Gastroesophageal sphincter (tissue), 4 donors: Measurements from ENCODE around the gene CLIC6. TPM values are rescaled to one million over a fixed set of nuclear protein-coding genes. Genes with fewer than 3 reads are reported as not detected.
A peak's percentile ranks its signal among the peaks of the same experiment; 100 is the strongest.

ENCODE experiments used
- ATAC-seq: fragments of 150-250 bp; one replicate; pipeline ENCODE4 v1.9.1; 2016; ENCODE audit warnings: mild to moderate bottlenecking, moderate library complexity
- H3K27ac ChIP-seq, 4 donors: fragments of 200-600 bp; sonication (generic) in 3 of 4; 1 replicate in 3 of 4; 2 replicates in 1 of 4; pipeline ENCODE4 v1.5.1; 2016 to 2019
- H3K27me3 ChIP-seq: fragments of 200-600 bp; sonication (generic); one replicate; pipeline ENCODE4 v1.5.1; 2019
- H3K36me3 ChIP-seq, 2 donors: fragments of 200-600 bp; sonication (generic); one replicate each; pipeline ENCODE4 v1.5.1; 2019; ENCODE audit warnings: control low read depth in 1 of 2
- H3K4me1 ChIP-seq, 3 donors: fragments of 200-600 bp; sonication (generic); 1 replicate in 2 of 3; 2 replicates in 1 of 3; pipeline ENCODE4 v1.5.1; 2016 to 2019; ENCODE audit warnings: control low read depth in 2 of 3
- H3K4me3 ChIP-seq, 2 donors: fragments of 200-600 bp; sonication (generic); one replicate each; pipeline ENCODE4 v1.5.1; 2019; ENCODE audit warnings: mild to moderate bottlenecking in 1 of 2, moderate library complexity in 1 of 2
- H3K9me3 ChIP-seq, 3 donors: fragments of 200-600 bp; sonication (generic); one replicate each; pipeline ENCODE4 v1.5.1; 2017 to 2019; ENCODE audit warnings: control low read depth in 2 of 3
- EP300 ChIP-seq: sonication (generic); formaldehyde crosslinking; IDR thresholded peaks from one replicate; pipeline ENCODE4 v1.6.1; 2017; ENCODE audit warnings: antibody characterized with exemption, mild to moderate bottlenecking
- POLR2A ChIP-seq, 2 donors: fragments of 450-650 bp; IDR thresholded peaks; one replicate each; pipeline ENCODE4 v1.6.1; 2017; ENCODE audit warnings: antibody characterized with exemption in 2 of 2, mild to moderate bottlenecking in 2 of 2, moderate library complexity in 1 of 2
- POLR2AphosphoS5 ChIP-seq: sonication (generic); formaldehyde crosslinking; IDR thresholded peaks from one replicate; pipeline ENCODE4 v1.6.1; 2017; ENCODE audit warnings: antibody characterized with exemption
- WGBS, 2 donors: methylation state at CpG; one replicate each; pipeline ENCODE4 v1.1.5; 2018; ENCODE audit warnings: low coverage in 1 of 2; 5-methylcytosine and 5-hydroxymethylcytosine counted together
- total RNA-seq, 4 donors: library from RNA; depleted of rRNA; stranded (reverse); fragments of >200 nt; gene quantifications; one replicate each; pipeline ENCODE4 v1.1.0, GENCODE V29; 2016
- TF ChIP-seq, protein P1 (sequence below), 4 experiments: fragments of 200-600 bp in 2 of 4; fragments of 450-650 bp in 2 of 4; sonication (generic) in 1 of 4; IDR thresholded peaks; one replicate each; pipeline ENCODE4 v1.5.1; 2017 to 2019; ENCODE audit warnings: antibody characterized with exemption in 4 of 4, mild to moderate bottlenecking in 2 of 4, moderate library complexity in 2 of 4

The CLIC6 gene
- total RNA-seq, 4 donors from 2014 or later: 0.54 to 4.6 (median 0.66) TPM

DNA sequence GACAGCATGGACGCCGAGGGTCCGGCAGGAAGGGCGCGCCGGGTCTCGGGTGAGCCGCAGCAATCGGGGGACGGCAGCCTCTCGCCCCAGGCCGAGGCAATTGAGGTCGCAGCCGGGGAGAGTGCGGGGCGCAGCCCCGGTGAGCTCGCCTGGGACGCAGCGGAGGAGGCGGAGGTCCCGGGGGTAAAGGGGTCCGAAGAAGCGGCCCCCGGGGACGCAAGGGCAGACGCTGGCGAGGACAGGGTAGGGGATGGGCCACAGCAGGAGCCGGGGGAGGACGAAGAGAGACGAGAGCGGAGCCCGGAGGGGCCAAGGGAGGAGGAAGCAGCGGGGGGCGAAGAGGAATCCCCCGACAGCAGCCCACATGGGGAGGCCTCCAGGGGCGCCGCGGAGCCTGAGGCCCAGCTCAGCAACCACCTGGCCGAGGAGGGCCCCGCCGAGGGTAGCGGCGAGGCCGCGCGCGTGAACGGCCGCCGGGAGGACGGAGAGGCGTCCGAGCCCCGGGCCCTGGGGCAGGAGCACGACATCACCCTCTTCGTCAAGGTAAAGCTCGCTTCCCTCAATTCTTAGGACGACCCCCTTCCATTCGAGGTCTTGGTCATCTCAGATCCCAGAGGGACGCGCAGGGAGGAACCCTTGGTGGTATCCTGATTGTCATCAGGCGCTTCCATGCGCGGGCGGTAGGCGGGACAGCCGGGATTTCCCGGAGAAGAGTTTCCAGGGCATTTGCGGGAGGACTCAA, 1.6 kb downstream of the CLIC6 start:
- Histone ChIP-seq H3K36me3 (no peaks in the 10 kb centered on the region), H3K27me3 (peaks cover 80% of the 10 kb centered on the region), H3K27ac (no peak overlapping the region), H3K4me1 (peaks cover 0 to 19% (median 14%) of the 10 kb centered on the region in 3 donors), H3K9me3 (no peaks in the 10 kb centered on the region), H3K4me3 (peak overlapping the region in 1 of 2 donors; percentile 48)
- no peak for ATAC-seq
- 0% methylated on average over 10 of the region's 70 CpGs; no CpG with 5 or more reads in 1 of the 2 donors for WGBS, 2 donors
- no peak for TF ChIP-seq POLR2AphosphoS5
- no peak for TF ChIP-seq POLR2A (IDR thresholded peaks at IDR 0.05)
- TF ChIP-seq, protein P1, sequence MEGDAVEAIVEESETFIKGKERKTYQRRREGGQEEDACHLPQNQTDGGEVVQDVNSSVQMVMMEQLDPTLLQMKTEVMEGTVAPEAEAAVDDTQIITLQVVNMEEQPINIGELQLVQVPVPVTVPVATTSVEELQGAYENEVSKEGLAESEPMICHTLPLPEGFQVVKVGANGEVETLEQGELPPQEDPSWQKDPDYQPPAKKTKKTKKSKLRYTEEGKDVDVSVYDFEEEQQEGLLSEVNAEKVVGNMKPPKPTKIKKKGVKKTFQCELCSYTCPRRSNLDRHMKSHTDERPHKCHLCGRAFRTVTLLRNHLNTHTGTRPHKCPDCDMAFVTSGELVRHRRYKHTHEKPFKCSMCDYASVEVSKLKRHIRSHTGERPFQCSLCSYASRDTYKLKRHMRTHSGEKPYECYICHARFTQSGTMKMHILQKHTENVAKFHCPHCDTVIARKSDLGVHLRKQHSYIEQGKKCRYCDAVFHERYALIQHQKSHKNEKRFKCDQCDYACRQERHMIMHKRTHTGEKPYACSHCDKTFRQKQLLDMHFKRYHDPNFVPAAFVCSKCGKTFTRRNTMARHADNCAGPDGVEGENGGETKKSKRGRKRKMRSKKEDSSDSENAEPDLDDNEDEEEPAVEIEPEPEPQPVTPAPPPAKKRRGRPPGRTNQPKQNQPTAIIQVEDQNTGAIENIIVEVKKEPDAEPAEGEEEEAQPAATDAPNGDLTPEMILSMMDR (IDR thresholded peaks at IDR 0.05): no peak
- no peak for TF ChIP-seq EP300

GRCh38 chr21:34670962-34671348, 2.2 kb downstream of the CLIC6 start:
- Histone ChIP-seq H3K27ac (no peak overlapping the region), H3K9me3 (no peaks in the 10 kb centered on the region), H3K27me3 (peaks cover 86% of the 10 kb centered on the region), H3K4me1 (peaks cover 0 to 19% (median 14%) of the 10 kb centered on the region in 3 donors), H3K4me3 (peak overlapping the region in 1 of 2 donors; percentile 48), H3K36me3 (no peaks in the 10 kb centered on the region)
- ATAC-seq: no peak
- TF ChIP-seq POLR2AphosphoS5: no peak
- TF ChIP-seq, protein P1 (IDR thresholded peaks at IDR 0.05): no peak
- no peak for TF ChIP-seq POLR2A (IDR thresholded peaks at IDR 0.05)
- no peak for TF ChIP-seq EP300
- 19 to 26% methylated on average over 4 to 5 of the region's 8 CpGs for WGBS, 2 donors

DNA sequence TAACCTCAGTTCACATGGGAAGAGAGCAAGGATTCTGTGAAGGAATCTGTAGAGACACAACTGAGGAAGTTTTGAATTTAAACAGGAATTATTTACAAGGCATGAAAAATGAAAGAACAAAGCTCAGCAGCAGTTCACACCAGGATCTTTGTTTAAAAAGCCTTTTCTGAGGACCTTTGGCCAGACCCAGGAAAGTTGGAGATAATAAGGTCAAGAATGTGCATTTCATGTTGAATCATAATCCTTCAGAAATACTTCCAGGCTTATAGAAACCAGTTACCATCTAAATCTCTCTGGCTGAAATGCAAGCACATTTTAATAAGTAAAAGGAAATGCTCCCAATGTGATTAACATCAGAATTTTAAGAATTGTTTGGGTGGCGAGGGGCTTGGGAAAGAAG, 2.7 kb downstream of the CLIC6 start:
- Histone ChIP-seq H3K4me3 (no peak overlapping the region), H3K27me3 (peaks cover 87% of the 10 kb centered on the region), H3K27ac (no peak overlapping the region), H3K9me3 (no peaks in the 10 kb centered on the region), H3K36me3 (no peaks in the 10 kb centered on the region), H3K4me1 (peaks cover 0 to 19% (median 14%) of the 10 kb centered on the region in 3 donors)
- WGBS, 2 donors: 78 to 80% methylated on average over 1 of the region's 1 CpG
- TF ChIP-seq POLR2A (IDR thresholded peaks at IDR 0.05) (no peak), EP300 (no peak), POLR2AphosphoS5 (no peak)
- TF ChIP-seq, protein P1 (IDR thresholded peaks at IDR 0.05): no peak
- no peak for ATAC-seq

DNA sequence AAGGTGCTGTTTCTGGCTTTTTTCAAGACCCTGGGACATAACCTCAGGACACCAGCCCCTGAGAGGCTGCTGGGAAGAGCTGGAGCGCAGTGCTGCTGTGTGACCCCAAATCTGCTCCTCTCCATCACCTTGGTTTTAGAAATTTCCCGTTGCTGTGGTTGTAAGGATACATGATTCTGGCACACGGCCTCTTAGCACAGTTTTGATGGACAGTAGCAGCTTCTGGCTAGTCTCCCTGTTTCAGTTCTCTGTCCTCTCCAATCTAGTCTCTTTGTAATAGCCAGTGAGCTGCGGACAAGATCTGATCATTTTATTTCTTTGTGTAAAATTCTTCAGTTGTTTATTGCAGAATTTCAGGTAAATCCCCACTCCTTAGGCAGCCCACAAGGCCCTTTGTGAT, 3.1 kb downstream of the CLIC6 start:
- Histone ChIP-seq H3K27me3 (peaks cover 87% of the 10 kb centered on the region), H3K4me1 (peaks cover 0 to 19% (median 14%) of the 10 kb centered on the region in 3 donors), H3K27ac (no peak overlapping the region), H3K36me3 (no peaks in the 10 kb centered on the region), H3K9me3 (no peaks in the 10 kb centered on the region), H3K4me3 (no peak overlapping the region)
- no peak for ATAC-seq
- no peak for TF ChIP-seq EP300
- no peak for TF ChIP-seq POLR2AphosphoS5
- TF ChIP-seq, protein P1 (IDR thresholded peaks at IDR 0.05): no peak
- no peak for TF ChIP-seq POLR2A (IDR thresholded peaks at IDR 0.05)
- WGBS, 2 donors: 51 to 63% methylated on average over 4 of the region's 4 CpGs

- ATAC-seq: no peak
- peaks cover 82% of the 10 kb centered on the region for H3K27me3 ChIP-seq
- H3K4me1 ChIP-seq: peaks cover 0 to 19% (median 14%) of the 10 kb centered on the region in 3 donors
- no peak overlapping the region for H3K27ac ChIP-seq
- TF ChIP-seq EP300 (no peak), POLR2A (IDR thresholded peaks at IDR 0.05) (no peak), POLR2AphosphoS5 (no peak)
- TF ChIP-seq, protein P1 (IDR thresholded peaks at IDR 0.05): no peak
- no peaks in the 10 kb centered on the region for H3K36me3 ChIP-seq
- no peaks in the 10 kb centered on the region for H3K9me3 ChIP-seq
- WGBS, 2 donors: 57 to 58% methylated on average over 3 of the region's 3 CpGs
- H3K4me3 ChIP-seq: no peak overlapping the region
Observed at GRCh38 chr21:34673006-34673405, 4.2 kb downstream of the CLIC6 start.
